Measurements from ENCODE around the gene MAP3K19.

DNA sequence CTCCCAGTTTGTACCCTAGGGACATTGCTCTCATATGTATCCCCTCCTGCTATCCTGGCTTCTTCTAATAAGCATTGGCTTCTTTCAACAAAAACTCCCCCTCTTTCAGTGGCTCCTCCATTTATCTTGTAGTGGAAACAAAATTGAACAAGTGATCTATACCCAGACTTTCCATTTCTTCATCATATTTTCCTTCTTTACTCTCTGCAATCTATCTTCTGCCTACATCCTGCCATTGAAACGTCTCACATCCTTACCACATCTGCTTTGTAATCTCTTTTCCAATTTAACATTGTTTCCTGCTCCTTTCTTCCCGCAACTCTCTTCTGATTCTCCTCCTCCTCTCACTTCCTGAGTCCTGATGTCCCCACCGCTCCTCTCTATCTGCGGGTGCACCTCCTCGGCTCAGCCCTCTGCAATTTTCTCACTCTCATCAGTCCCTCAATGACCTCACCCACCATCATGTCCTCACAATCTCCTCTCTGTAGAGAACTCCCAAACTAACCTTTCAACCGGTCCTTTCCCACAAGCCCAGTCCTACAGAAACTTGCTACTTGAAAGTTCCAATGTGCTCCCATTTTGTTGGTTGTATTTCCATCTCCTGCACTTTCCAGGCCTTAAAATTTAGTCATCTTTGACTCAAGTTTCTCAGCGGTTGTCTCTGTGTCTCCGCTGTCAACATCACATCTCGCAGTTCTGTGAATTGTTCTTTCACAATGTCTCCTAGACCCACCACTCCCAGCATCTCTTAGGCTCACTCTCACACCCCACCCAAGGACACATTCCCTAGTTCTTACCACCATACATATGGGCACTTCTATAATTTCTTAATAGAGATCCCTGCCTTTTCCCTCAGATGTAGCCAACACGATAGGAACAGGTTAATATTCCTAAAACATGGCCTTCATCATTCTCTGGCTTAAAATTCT is 24.0 kb downstream of the MAP3K19 start:
- no peak for TF ChIP-seq POLR2A (IDR thresholded peaks at IDR 0.05; ENCODE audit: extremely low read depth, insufficient read length)
- TF ChIP-seq, protein P1, sequence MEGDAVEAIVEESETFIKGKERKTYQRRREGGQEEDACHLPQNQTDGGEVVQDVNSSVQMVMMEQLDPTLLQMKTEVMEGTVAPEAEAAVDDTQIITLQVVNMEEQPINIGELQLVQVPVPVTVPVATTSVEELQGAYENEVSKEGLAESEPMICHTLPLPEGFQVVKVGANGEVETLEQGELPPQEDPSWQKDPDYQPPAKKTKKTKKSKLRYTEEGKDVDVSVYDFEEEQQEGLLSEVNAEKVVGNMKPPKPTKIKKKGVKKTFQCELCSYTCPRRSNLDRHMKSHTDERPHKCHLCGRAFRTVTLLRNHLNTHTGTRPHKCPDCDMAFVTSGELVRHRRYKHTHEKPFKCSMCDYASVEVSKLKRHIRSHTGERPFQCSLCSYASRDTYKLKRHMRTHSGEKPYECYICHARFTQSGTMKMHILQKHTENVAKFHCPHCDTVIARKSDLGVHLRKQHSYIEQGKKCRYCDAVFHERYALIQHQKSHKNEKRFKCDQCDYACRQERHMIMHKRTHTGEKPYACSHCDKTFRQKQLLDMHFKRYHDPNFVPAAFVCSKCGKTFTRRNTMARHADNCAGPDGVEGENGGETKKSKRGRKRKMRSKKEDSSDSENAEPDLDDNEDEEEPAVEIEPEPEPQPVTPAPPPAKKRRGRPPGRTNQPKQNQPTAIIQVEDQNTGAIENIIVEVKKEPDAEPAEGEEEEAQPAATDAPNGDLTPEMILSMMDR (IDR thresholded peaks at IDR 0.05; ENCODE audit: low read depth, low read length) = no peak
- TF ChIP-seq, protein P2, sequence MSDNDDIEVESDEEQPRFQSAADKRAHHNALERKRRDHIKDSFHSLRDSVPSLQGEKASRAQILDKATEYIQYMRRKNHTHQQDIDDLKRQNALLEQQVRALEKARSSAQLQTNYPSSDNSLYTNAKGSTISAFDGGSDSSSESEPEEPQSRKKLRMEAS (IDR thresholded peaks at IDR 0.05; ENCODE audit: low read depth, low read length) = no peak
